Caki2 (cell line): Measurements from ENCODE around the gene LRP11. TPM values are rescaled to one million over a fixed set of nuclear protein-coding genes. Genes with fewer than 3 reads are reported as not detected.
"Not testable (repeated sequence)": the region's sequence is repeated elsewhere in the genome, so short reads cannot be mapped to it uniquely, and the experiment has no call there.

Experiments used
- DNase-seq: peaks from one replicate; pipeline ENCODE4 v3.0.0-alpha.2; 2015; ENCODE audit warnings: low read depth
- in situ Hi-C: cut with HindIII; loops from 2 replicates; pipeline ENCODE4 v1.10.0; 2016; ENCODE audit warnings: low sequenced_read_pairs, low pct_unique_long_range_greater_than_20kb, mixed read lengths
- total RNA-seq: library from RNA; depleted of rRNA; stranded (reverse); fragments of >200 nt; shearing (Covaris generic); gene quantifications from 2 replicates; pipeline ENCODE4 v1.2.3, GENCODE V29; 2014; ENCODE audit warnings: low replicate concordance

LRP11 gene
- total RNA-seq, 1 experiment from 2014 or later = 23.2 TPM

- DNase-seq = no peak
- in situ Hi-C loops = no loop called here
These were observed 7.7 kb downstream of the LRP11 start for GRCh38 chr6:149856256-149856994.

- DNase-seq = no peak
These were observed 8.4 kb downstream of the LRP11 start for GRCh38 chr6:149855741-149856140.

DNA sequence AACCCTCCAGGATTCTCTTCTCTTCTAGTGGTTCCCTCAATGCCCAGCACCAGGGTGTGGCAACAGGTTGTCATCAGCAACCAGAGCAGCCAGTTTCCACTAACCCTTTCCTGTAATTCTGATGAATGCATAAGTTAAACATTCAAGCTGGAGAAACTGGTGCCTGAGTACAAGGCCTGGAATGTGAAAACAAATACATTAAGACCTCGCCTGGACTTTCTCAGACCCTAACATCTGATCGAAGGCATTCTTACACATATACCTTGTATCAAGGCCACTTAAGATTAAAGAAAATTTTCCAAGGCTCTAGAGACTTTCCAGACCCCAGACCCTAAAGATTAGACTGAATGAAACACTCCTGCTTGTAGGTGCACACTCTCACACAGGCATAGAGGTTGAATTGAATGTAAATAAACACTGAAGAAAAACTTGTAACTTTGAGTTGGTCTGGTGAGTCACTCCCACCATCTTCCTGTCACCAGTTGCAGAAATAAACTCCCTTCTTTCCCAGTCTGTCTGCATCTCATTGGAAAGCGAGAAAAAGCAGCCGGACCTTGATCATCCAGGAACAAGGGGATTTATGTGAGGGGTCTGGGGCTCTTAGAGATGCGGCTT lies 9.0 kb downstream of the LRP11 start:
- peak; percentile 80 for DNase-seq
- in situ Hi-C loops = no loop called here

More at GRCh38 chr6:149855741-149856140, 8.4 kb downstream of the LRP11 start:
- in situ Hi-C loops = no loop called here

DNA sequence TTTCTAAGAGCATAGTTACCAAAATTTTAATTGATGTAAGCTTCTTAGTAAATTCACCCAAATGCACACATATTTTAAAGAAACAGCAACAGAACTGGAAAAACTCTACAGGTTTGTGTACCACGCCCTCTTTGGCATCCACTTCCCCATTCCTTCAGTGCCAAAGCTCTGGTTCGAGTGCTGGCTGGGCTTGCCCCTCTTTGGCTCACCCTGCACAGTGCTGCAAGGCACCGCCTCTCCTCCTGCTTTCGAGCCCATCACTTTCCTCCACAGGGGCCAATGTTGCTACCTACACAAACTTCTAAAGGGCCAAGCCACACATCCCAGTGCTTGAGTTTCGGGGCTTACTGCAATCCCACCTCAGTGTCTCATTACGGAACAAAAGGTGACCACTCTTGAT lies 9.6 kb downstream of the LRP11 start:
- in situ Hi-C loops = no loop called here
- DNase-seq = no peak

GRCh38 chr6:149854017-149854416 lies 10.1 kb downstream of the LRP11 start:
- in situ Hi-C loops, DNase-seq: not testable (repeated sequence)

DNA sequence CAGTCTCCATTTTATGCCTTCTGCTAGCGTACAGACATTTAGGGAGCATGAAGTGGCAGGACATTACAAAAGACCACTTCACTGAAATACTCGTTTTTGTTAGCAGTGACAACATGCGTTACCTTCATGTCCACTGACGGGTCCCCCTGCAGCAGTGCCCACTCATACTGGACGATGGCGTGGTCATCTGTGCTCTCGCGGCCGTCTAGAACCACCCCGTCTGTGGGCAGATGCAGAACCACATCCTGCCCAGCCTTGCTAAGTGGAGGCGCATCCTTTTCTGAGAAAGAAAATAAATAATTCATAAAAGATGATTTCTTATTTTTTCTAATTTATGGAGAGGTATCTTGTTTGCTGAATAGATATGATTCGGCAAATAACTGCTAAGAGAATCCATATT lies 11.3 kb downstream of the LRP11 start:
- no peak for DNase-seq
- in situ Hi-C loops = no loop called here

DNA sequence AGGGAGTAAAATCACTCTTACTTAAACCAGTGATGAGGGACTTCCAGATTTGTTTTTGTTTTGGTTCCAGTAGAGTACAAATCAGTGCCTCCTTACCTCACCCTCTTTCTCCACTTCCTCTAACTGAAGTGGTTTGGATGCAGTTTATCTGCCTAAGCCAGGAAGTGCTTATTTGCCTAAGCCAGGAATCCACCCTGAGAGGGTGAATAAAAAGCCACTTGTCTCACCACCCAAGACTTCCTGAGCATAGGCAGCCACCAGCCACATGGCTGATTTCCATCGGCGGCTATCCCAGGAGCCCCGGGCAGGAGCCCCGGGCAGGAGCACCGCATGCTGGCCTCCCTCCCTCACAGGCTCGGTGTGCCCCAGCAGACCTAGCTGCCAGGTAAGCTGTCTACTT lies 12.0 kb downstream of the LRP11 start:
- no peak for DNase-seq
- in situ Hi-C loops = no loop called here

- in situ Hi-C loops = no loop called here
- no peak for DNase-seq
These were observed 12.6 kb downstream of the LRP11 start for GRCh38 chr6:149851461-149852110.

DNA sequence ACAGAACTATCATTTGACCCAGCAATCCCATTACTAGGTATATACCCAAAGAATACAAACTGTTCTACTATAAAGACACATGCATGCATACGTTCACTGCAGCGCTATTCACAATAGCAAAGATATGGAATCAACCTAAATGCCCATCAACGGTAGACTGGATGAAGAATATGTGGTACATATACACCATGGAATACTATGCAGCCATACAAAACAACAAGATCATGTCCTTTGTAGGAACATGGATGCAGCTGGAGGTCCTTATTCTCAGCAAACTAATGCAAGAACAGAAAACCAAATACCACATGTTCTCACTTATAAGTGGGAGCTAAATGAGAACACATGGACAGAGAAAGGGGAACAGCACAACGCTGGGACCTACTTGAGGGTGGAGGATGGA lies 15.8 kb downstream of the LRP11 start:
- in situ Hi-C loops, DNase-seq: not testable (repeated sequence)

- no peak for DNase-seq
- in situ Hi-C loops = no loop called here
These were observed 16.3 kb downstream of the LRP11 start for GRCh38 chr6:149847939-149848267.

DNA sequence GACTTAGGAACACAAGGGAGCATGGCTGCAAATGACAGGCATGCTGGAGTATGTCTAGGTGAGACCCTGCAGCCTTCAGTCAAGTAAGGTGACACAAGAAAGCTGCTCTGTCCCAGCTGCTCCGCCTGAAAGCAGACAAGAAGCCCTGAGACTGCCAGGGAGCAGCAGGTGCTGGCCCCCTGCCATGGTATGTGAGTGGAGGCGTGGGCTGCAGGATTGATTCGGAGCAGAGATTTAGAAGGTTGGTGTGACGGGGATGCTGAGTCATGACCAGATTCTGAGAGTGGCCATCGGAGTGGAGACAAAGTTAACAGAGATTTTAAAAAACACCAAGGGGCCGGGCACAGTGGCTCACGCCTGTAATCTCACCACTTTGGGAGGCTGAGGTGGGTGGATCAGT lies 17.8 kb downstream of the LRP11 start:
- DNase-seq = peak; percentile 51
- in situ Hi-C loops = no loop called here

DNA sequence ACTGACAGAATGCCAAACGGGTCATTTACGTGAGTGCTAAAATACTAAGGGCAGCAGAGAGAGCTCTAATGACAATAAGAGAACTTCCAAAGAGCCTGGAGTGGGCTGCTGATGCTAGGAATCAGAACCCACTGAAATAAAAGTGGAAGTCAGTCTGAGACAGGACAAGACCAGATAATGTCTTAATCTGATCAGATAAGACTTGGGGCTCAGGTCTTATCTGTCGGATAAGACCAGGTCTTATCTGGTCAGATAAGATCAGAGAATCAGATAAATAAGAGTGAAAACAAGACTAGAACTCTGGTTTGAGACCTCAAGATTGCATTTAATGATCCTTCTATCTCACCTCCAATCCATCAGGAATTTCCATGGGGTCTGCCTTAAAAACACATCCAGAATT lies 18.6 kb downstream of the LRP11 start:
- no peak for DNase-seq
- in situ Hi-C loops = no loop called here

DNA sequence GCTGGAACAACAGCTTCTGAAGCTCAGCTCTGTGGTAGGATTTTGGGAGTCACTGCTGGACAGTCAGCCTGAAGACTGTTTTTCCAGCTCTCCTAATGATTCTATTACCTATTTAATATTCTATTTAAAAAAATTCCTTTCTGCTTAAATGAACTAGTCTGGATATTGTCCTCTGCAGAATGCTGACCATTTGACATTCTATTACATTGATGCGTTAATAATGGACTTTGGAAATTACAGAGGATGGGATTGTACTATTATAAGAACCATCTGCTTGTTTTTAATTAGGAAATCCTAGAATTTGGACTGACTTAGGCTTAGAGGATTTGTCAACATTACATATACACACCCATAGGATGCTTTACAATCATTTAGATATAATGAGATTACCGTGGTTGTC lies 19.7 kb downstream of the LRP11 start:
- DNase-seq = no peak
- in situ Hi-C loops = no loop called here

DNA sequence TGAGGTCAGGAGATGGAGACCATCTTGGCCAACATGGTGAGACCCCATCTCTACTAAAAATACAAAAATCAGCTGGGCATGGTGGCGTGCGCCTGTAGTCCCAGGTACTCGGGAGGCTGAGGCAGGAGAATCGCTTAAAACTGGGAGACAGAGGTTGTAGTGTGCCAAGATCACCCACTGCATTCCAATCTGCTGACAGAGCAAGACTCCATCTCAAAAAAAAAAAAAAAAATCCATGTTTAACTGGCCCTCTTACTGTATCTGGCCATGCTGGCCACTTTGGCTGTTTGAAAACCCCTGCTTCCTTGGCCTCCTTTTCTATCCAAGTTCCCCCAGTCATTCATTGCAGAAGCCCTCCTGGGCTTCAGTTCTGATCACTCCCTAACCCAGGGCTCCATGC lies 20.1 kb downstream of the LRP11 start:
- in situ Hi-C loops, DNase-seq: not testable (repeated sequence)

- in situ Hi-C loops = no loop called here
- no peak for DNase-seq
These were observed 21.0 kb downstream of the LRP11 start for GRCh38 chr6:149843051-149843633.

GRCh38 chr6:149842331-149842730 lies 21.8 kb downstream of the LRP11 start:
- DNase-seq = no peak
- in situ Hi-C loops = no loop called here

DNA sequence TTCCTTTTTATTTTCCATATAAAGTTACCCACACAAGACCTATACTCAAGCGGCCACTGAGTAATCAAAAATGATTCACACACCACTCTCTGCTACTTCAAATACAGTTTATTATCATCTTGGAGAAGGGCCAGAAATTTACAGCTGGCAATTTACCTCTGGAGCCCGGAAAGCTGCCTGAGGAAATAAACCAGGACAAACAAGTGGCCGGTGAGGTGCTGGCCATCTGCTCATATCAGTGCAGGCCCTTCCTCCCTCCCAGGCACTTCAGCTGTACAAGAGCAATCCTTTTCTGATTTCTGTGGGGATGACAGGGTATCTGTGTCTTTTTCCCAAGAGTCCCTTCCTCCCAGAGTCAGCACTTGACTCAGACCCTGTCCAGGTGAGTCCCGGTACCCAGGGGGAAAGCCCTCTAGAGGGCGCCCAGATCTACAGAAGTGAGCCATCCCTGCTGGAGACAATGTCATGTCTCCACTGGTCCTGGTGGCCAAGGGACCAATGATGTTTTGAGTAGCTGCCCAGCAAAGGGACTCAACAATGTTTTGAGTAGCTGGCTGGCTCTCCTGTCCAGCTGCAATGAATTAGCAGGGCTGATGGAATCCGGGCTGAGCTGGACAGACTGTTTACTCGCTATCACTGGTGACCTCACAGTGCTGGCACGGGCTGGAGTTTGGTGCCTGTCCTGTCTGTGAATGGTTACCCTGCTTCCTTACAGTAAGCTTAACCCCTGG lies 23.6 kb downstream of the LRP11 start:
- in situ Hi-C loops = no loop called here
- DNase-seq = peak; percentile 73

DNA sequence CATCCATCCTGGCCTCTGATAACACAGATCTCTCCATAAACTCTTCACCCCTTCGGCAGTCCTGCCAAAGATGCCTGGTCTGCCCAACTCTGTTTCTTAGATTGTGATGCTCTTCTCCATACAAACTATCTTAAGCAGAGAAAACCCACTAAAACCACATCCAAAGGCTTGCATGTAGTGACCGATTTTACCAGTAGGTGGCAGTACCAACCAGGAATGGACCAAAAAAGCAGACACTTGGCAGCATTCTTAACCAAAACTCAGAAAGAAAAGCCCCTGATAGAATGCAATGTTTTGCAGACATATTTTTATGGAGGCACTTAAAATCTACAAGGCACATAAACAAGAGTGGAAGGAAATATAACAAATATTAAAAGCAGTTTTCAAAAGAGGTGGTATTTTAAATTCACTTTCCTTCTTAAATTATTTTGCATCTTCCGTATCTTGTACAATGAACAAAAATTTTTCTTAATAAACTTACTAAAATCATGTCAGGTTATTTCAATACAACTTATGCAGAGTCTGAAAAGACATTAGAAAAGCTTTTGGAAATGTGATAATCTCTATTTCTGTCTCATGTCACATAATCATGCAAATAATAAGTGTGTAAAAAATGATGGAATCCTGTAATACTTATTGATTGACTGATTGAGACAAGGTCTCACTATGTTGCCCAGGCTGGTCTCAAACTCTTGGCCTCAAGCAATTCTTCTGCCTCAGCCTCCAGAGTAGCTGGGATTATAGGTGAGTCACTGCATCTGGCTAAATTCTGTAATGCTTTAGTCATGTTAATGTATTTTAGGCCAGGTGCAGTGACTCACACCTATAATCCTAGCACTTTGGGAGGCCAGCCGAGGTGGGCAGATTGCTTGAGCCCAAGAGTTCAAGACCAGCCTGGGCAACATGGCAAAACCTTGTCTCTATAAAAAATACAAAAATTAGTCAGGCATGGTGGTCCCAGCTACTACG lies 29.4 kb downstream of the LRP11 start:
- peak; percentile 49 for DNase-seq
- in situ Hi-C loops = no loop called here
